GM12801 (cell line): ENCODE measurements around the gene EEF1AKMT3.

Experiments
- TF ChIP-seq, protein P1 (sequence below): IDR thresholded peaks from one replicate; pipeline ENCODE4 v1.5.1; 2011; ENCODE audit warnings: control low read depth; ENCODE audit not compliant: insufficient read length; ENCODE audit errors: extremely low read depth

The EEF1AKMT3 gene

GRCh38 chr12:57736741-57737466, 35.5 kb upstream of the EEF1AKMT3 start:
- TF ChIP-seq, protein P1, sequence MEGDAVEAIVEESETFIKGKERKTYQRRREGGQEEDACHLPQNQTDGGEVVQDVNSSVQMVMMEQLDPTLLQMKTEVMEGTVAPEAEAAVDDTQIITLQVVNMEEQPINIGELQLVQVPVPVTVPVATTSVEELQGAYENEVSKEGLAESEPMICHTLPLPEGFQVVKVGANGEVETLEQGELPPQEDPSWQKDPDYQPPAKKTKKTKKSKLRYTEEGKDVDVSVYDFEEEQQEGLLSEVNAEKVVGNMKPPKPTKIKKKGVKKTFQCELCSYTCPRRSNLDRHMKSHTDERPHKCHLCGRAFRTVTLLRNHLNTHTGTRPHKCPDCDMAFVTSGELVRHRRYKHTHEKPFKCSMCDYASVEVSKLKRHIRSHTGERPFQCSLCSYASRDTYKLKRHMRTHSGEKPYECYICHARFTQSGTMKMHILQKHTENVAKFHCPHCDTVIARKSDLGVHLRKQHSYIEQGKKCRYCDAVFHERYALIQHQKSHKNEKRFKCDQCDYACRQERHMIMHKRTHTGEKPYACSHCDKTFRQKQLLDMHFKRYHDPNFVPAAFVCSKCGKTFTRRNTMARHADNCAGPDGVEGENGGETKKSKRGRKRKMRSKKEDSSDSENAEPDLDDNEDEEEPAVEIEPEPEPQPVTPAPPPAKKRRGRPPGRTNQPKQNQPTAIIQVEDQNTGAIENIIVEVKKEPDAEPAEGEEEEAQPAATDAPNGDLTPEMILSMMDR = no peak

GRCh38 chr12:57737467-57738460, 34.6 kb upstream of the EEF1AKMT3 start:
- TF ChIP-seq, protein P1 = no peak

DNA sequence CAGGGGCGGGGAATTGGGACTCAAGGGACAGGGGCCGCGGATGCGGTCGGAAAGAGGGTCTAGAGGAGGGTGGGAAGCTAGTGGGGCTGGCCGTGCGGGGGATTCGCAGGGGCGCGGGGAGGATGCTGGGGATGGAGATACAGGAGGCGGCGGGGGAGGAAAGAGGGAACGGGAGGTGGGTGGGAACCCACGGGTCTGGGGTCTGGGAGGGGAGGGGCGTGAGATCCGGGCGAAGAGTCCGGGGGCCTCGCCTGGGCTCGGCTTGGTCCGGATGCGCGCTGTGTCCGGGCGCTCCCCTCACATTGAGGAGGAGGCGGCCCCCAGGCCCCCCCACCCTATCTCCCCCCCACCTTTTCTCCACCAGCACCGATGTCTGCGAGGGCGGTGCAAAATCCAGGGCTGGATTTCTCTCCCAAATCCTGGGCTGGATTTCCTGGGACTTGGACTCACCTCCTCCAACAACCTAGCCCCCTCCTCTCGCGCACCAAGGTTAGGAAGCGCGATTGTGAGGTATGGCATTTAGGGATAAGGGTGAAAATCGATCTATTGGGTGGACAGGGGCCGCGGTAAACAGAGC, 33.7 kb upstream of the EEF1AKMT3 start, which contains the start of gene AGAP2:
AGAP2 (minus strand) TSS at position 82 of the 577 bp plus-strand sequence. CDS start 496 bp downstream, outside the sequence.
- TF ChIP-seq, protein P1 = no peak

GRCh38 chr12:57739387-57739786, 33.0 kb upstream of the EEF1AKMT3 start:
- TF ChIP-seq, protein P1 = no peak

DNA sequence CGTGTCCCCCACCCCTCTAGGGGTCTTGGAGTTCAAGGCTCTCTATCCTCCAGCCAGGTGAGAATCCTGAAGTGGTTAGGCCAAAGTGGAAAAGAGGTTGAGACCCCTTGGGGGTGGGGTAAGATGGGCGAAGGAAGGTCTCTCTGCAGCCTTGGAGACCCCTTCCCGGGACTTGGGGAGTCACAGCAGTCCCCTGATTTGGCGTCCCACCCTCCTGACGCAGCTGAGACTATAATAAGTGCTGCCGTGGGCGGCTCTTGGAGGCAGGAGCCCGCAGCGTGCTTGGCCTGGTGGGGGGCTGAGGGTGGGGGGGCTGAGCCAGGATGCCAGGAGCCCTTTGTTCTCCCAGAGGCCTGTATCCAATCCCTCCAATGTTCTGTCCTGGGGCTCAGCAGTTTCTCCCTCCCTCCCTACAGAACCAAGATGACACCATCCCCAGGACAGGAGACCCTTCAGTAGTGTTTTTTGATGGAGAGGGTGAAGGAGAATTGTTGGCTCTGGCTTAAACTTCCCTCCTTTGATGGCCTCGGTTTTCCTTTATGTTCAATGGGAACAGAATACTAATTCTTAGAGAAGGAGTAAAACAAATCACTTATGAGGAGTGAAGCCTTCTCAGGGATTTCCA, 32.4 kb upstream of the EEF1AKMT3 start:
- TF ChIP-seq, protein P1 = no peak

DNA sequence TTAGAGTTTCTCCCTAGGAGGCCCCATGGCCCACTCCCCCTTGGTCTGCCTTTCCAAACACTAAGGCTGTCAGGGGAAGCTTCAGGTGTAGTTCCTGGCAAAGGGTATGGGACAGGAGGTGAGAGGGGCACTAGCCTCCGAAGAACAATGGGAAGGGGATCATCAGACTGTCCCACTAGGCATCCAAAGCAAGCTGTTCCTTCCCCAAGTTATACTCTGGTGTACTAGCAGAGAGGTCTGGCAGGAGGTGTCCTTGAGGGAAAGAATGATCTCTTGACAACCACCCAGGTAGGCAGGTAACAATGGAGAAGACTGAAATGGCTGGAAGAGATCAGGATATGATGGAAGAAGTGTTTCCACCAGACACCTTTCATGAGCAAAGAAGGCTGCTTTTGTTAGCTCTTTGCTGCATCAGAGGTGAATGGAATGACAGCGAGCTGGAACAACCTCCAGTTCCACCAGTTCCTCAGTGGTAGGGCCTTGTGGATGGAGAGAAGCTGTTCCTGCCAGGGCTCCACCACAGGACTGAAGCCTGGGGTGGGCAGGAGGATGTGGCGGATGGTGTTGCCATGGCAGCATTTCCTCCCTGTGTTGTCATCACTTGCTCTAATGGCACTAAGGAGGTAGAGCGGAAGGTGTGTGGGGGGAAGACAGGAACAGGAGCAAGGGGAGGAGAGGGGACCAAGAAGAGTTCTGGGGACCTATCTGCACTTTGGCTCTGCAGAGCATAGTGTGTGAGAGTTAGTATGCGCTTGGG, 31.6 kb upstream of the EEF1AKMT3 start:
- TF ChIP-seq, protein P1 = no peak
